ENCODE measurements around the gene FGD5.
"Not testable (repeated sequence)": the region's sequence is repeated elsewhere in the genome, so short reads cannot be mapped to it uniquely, and the experiment has no call there.

FGD5 gene

GRCh38 chr3:14883226-14883625, 64.5 kb downstream of the FGD5 start:
- DNase-seq, result no peak

- DNase-seq, result no peak
These were observed 65.9 kb downstream of the FGD5 start for GRCh38 chr3:14884665-14885064.

GRCh38 chr3:14885307-14885706, 66.5 kb downstream of the FGD5 start:
- no peak for DNase-seq

GRCh38 chr3:14886101-14886500, 67.3 kb downstream of the FGD5 start:
- no peak for DNase-seq

DNA sequence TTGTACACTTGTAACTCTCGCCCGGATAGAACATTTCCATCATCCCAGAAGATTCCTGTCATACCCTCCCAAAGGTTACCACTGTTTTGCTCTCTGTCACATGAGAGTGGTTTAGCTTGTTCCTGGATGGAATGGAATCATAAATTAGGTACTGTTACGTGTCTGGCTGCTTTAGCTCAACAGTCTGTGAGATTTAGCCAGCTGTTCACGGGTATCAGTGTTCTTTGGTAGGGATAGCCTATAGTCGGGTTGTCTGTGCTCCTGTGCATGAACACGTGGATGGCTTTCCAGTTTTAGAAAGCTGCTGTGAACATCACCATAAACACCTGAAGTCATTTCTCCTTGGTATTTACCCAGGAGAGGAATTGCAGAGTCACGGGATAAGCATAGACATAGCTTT, 70.4 kb downstream of the FGD5 start:
- DNase-seq, result no peak

GRCh38 chr3:14889943-14890342, 71.2 kb downstream of the FGD5 start:
- no peak for DNase-seq

DNA sequence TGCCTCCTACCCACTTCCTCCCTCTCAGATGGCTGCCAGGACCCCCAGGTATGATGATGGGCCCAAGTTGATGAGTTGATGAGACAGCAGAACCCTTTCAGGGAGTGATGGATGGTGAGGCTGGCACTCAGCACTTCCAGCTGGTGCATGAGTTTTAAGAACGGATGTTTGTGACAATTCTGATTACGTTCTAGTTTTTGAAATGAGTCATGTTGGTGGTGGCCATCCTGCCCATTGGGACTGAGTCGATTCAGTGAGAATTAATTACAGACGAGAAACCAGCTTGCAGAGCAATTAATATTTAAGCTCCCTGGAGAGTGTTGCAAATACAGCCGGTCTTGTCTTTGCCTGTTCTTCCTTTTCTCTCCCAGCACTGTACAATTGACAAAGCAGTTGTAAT, 71.7 kb downstream of the FGD5 start:
- no peak for DNase-seq

DNA sequence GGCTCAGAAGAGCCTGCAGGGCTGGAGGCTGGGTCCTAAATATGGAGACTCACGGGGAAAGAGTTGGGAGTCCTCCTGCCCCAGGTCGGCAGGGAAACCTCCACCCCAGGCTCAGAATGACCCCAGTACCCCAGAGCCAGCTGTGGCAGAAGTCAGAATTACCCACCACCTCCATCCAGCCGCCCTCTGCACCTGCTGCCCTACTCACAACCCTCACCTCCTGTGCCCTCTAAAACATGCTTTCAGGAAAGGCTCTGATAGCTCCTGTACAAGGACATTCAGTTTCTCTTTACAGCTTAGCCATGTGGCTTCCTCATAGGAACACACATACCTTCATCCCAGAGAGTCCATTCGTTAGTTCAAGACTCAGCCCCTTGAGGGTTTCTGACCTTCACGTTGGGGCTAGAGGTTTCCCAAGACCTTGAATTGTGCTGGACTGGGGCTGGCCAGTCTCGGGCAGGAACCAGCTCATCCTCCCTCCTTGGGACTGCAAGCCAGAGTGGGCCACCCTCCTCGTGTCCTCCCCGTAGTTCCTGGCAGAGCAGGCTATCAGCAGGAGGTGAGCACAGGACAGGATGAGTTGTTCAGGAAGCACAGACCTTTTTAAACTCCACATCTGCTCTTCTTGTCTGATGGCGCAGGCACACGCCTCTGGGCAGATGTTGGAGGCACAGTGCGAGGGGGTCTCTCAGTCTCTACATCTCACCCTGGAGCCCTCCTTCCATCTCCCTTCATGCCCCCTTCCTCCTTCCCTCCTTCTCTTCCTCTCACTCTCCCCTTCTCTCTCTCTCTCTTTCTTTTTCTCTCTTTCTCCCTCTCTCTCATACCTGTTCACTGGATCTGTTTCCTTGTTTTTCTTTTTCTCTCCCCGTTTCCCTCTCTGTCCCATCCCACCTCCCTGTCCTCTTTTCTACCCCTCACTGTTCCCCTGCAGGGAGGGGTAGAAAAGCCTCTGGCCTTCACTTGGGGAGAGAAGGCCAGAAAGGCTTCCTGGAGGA, 72.7 kb downstream of the FGD5 start:
- no peak for DNase-seq

GRCh38 chr3:14892226-14892625, 73.5 kb downstream of the FGD5 start:
- no peak for DNase-seq

GRCh38 chr3:14894085-14894484, 75.3 kb downstream of the FGD5 start:
- DNase-seq, result no peak

GRCh38 chr3:14897266-14897665, 78.5 kb downstream of the FGD5 start:
- DNase-seq, result no peak

DNA sequence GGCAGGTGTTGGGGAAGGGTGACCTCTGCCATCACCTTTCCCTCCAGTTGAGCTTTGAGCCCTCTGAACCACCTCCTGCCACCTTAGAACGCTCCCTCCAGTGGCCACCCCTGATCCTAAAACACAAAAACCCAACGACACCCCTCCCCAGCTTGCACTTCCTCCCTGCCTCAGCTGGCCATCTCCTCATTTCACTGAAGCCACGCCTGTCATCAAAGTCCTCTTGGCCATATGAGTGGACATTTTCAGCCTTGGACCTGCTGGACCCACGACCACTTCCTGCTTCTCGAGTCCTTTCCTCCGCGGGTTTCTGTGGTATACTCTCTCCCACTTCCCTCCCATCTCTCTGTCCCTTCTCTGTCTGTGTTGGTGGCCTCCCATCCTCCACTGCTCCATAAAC, 80.2 kb downstream of the FGD5 start:
- DNase-seq, result no peak

DNA sequence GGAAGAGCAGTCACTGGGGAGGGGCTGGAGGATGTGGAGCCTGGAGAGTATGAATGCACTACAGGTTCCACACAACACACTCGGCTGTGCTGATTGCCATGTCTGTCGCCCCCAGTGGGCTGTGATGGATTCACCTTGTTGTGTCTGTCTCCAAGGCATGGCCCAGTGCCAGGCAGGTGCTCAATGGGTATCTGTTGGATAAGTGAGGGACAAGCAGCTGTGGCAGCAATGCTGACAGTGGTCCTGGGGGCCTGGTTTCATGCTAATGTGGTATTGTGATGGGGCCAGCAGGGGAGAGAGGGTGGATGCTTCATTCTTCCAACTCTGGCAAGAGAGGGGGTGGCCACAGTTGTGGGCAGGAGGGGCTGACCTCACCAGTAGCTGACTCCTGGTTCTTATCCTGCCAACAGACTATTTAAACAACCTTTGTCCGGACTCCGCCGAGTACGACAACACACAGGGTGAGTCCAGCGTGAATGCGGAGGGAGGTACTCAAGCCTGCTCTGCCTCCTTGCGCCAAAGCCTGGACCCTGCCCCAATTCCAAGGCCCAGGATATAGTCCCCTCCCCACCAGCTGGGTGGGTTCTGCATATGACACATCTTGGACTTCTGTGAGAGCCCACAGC, 81.3 kb downstream of the FGD5 start:
- DNase-seq, result no peak

DNA sequence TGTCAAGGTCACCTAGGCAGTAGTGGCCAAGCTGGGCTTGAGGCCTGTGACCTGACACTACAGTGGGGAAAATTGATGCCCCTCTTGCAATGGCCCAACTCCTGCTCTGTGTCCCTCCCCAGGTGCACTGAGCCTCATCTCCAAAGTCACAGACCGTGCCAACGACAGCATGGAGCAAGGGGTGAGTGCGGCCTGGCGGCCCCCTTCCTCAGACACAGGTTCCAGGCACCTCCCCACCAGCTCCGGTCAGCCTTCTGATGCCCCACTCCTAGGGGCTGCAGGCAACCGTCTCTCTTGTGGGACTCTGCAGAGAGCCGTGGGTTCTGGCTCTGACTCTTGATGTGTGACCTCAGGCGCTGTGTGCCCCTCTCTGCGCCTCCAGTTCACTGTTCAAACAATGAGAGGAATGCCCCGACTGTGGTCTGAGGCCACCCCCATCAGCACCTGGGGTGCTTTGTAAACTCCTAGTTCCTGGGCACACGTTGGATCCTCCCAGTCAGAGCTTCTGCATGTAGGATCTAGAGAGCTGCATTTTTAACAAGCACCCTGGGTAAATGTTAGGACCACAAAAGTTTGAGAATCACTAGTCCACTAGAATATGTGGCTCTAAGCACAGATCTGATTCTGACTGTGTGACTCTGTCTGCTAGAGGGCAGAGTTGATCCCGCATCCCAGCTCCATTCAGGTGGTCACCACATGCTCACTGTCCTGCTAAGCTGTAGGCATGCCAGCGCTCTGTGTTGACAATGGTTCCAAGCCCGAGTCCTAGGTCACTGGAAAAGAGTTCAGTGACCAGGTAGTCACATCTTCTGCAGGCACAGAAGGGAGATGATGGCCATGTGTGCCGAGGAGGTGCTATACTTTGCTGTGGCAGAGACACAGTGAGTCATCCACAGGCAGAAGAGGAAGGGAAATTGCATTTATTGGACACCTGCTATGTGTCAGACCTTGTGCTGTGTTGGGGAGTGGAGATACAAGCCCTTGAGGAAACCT, 82.4 kb downstream of the FGD5 start:
- DNase-seq, result no peak

DNA sequence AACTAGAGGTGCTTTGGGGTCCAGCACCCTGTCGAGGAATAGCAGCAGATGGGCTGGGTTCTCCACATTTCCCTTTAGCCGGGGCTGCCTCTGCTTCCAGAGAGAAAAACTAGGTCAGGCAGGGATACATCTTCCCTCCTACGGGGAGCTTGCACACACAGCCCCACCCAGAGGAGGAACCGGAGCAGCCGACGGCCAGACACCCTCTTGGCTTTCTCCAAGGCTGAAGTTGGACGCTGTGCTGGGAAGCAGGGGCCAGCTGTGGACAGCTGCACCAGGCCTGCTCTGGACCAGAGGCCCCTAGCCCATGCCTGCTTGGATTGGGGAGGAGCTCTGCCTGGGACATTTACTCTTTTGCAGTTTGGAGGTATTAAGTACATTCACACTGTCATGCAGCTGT, 84.0 kb downstream of the FGD5 start:
- DNase-seq, result no peak

DNA sequence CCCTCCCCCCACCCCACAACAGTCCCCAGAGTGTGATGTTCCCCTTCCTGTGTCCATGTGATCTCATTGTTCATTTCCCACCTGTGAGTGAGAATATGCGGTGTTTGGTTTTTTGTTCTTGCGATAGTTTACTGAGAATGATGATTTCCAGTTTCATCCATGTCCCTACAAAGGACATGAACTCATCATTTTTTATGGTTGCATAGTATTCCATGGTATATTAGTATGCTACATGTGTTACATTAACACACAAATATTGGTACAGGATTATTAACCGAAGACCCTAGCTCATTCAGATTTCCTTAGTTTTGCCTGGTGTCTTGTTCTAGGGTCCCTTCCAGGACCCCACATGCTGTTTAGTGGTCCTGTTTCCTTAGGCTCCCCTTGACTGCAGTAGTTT, 84.7 kb downstream of the FGD5 start:
- not testable (repeated sequence) for DNase-seq

GRCh38 chr3:14905055-14905657, 86.4 kb downstream of the FGD5 start:
- DNase-seq, result no peak

GRCh38 chr3:14906355-14906971, 87.7 kb downstream of the FGD5 start:
- no peak for DNase-seq

GRCh38 chr3:14907043-14907966, 88.5 kb downstream of the FGD5 start:
- DNase-seq, result no peak

GRCh38 chr3:14909250-14909649, 90.5 kb downstream of the FGD5 start:
- DNase-seq, result no peak

- no peak for DNase-seq
These were observed 92.9 kb downstream of the FGD5 start for GRCh38 chr3:14911651-14912050.
